Stimulated activated CD8-positive, alpha-beta memory T cell treated with anti-CD3 and anti-CD28 coated beads, Interleukin-7, amount 100 ng/mL, for 4 hours (primary cell): ENCODE data around the gene SLC6A9.

ENCODE experiments used
- DNase-seq, 2 donors: peaks; one replicate each; pipeline ENCODE4 v3.0.0-alpha.2; 2020; ENCODE audit warnings: low read depth in 2 of 2

SLC6A9 gene

DNA sequence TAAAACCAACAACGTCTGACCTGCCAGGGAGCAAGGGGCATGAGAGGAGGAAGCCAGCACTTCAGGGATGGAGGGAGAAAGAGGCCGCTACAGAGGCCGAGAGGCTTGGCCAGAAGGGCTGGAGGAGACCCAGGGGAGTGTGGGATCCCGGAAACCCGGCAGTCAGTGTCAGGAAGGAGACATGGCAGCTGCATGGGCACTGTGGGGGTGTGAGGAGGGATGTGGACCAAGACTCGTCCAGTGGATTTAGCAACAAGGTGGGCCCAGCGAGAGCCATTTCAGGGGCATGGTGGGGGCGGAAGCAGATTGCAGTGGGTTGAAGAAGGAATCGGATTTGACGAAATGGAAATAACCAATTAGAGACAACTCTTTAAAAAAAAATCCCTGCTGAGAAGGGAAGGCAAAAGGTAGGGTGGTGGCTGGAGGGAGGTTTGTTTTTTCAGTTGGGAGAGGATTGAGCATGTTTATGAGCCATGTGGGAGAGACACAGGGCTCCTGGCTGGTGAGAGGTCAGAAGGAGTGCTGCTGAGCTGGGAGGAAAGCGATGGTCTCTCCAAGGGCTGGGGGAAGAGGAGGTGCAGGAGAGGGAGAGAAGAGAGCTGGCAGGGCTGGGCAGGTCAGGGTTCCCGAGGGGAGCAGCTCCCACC, 47.9 kb downstream of the SLC6A9 start:
- DNase-seq: no peak

DNA sequence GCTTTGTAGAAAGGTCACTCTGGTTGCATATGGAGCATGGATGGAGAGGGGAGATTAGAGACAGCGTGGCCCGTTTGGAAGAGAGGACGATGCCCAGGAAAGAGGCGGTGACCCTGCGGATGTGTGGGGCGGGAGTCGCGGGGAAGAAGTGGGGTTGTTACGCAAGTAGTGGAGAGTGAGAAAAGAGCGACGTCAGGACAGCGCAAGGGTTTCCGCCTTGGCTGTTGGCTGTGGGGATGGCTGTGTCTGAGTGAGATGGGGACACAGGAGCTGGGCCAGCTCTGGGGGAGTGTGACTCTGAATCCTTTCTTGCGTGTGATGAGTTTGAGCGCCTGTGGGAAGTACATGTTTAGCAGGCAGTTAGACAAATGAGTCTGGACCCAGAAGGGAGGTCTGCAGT, 48.5 kb downstream of the SLC6A9 start:
- DNase-seq: no peak

DNA sequence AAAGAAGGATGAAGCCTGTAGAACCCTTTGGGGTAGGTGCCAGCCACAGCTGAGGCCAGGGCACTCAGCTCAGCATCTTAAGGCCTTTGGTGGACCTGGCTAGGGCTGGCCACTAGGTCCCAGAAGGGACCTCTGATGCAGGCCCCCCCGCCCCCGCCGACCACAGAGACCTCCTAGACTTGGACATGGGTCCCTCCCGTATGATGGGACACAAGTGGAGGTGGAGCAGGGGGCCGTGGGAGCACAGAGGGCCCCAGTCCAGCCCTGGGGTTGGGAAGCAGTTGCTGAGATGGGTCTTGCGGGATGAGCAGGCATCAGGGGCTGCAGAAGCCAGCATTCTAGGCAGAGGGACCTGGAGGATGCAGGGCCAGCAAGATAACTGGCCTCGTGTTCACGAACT, 49.0 kb downstream of the SLC6A9 start:
- DNase-seq: no peak

DNA sequence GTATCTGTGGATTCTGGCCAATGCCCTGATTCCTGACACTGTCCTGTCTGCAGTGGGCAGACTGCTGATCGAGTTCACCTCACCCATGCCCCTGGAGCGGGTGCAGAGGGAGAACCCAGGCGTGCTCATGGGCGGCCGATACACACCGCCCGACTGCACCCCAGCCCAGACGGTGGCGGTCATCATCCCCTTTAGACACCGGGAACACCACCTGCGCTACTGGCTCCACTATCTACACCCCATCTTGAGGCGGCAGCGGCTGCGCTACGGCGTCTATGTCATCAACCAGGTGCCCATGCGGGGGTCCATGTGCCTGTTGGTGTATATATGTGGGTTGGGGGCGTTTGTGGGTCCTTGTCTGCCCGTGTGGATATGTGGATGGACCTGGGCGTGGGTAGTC, 49.6 kb downstream of the SLC6A9 start:
- no peak for DNase-seq

- DNase-seq: no peak
These were observed 50.1 kb downstream of the SLC6A9 start for GRCh38 chr1:43981135-43981491.

- no peak for DNase-seq
These were observed 50.8 kb downstream of the SLC6A9 start for GRCh38 chr1:43980255-43981134.

GRCh38 chr1:43979528-43980254, 51.6 kb downstream of the SLC6A9 start:
- peak in 1 of 2 donors; percentile 26 for DNase-seq

GRCh38 chr1:43979261-43979527, 52.1 kb downstream of the SLC6A9 start:
- DNase-seq: no peak

DNA sequence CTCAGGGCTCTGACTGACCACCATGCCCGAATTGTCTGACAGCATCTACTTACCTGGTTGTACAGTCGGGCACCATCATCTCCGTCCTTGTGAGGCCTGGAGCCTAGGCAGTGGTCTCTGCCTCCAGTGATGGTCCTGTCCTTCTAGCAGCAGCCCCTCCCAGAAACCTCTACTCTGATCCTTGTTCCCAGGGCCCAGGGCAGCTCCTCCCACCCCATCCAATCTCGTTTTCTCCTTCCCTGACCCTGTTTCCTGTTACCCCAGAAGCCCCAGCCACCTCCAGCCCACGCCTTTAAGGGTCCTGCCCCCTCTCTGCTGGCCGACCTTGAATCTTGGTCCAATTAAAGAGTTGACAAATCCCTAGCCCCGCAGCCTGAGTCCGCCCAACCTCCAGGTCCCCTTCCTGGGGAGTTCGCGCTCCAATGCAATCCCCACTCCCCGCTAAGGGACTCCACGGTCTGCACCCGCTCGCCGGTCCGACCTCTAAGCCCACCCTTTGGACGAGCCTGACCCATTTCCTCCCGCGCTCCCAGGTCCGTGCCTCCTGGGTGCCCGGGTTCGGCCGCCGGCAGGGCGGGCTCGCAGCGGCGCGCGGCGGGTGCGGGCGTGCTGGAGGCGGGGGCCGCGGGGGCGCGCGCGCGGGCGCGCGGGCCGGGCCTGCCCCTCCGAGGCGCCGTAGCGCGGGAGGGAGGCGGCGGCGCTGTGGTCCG, 52.6 kb downstream of the SLC6A9 start, which contains the start of gene B4GALT2:
B4GALT2 (plus strand) TSS at position 660 of the 710 bp plus-strand sequence. CDS start 1,951 bp downstream, outside the sequence.
- peak in 1 of 2 donors; percentile 34 for DNase-seq

DNA sequence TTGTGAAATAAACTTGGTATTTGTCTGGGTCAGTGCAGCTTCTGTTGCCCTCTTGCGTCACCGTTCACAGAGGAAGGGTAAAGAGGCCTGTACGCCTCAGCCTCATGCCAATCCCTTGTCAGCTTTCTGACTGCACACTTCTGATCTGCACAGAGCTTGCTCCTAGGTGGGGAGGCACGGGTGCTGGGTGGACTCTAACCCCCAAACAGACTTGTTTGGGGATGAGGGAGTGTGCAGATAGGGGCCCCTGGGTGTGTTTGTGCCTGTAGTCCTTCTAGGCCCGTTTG, 53.1 kb downstream of the SLC6A9 start:
- no peak for DNase-seq

GRCh38 chr1:43977376-43978263, 53.6 kb downstream of the SLC6A9 start:
- DNase-seq: no peak

DNA sequence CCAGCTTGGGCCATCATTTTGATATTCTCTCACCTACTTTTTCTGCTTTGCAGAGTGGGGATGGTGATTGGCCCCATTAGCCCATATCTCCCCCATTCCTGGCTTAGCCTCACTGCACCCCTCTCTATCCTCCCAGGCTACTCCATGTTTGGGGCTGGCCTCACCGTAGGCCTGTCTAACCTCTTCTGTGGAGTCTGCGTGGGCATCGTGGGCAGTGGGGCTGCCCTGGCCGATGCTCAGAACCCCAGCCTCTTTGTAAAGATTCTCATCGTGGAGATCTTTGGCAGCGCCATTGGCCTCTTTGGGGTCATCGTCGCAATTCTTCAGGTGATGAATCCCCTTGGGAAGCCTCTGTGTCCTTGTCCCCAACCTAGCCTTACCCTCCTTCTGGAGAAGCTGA, 54.4 kb downstream of the SLC6A9 start:
- no peak for DNase-seq

- DNase-seq: no peak
These were observed 55.2 kb downstream of the SLC6A9 start for GRCh38 chr1:43976045-43976444.

- DNase-seq: no peak
These were observed 55.9 kb downstream of the SLC6A9 start for GRCh38 chr1:43975249-43975961.

- peak; percentile 87 to 93 for DNase-seq
These were observed 56.6 kb downstream of the SLC6A9 start, which contains the start of gene ATP6V0B for GRCh38 chr1:43974443-43975248. ATP6V0B (plus strand) TSS chr1:43974960; CDS start chr1:43975041, 81 bp downstream.

DNA sequence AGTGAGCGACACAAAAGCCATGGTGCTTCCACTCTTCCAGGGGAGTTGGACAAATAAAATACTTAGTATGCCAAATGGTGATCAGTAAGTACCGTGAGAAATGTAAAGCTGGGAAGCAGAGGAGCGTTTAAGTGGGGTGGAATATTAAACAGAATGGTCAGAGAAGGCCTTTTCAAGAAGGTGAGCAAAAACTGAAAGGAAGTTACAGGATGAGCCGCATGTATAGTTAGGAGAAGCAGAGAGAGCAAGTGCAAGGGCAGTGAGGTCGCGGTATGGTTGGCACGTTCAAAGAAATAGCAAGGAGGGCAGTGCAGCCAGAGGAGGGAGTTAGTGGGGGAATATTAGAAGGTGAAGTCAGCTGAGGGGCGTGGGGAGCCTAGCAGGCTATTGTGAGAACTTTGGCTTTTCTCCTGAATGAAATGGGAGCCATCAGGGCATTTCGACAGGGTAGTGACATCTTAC, 57.2 kb downstream of the SLC6A9 start:
- DNase-seq: no peak

GRCh38 chr1:43971336-43971980, 59.8 kb downstream of the SLC6A9 start:
- DNase-seq: no peak

DNA sequence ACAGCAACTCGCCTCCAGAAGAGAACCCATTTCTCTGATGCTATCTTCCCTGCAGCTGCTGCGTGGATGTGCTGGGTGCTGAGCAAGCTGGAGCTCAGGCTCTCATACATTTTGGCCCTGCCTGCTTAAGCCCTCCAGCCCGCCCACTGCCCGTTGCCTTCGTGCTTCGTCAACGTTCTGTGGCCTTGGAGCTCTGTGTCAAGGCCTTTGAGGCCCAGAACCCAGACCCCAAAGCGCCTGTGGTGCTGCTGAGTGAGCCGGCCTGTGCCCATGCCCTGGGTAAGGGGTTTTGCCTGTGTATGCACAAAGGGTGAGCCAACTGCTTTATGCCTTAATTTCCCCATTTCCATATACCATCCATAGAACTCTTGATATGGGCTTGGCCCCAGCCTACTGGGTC, 60.4 kb downstream of the SLC6A9 start:
- DNase-seq: no peak

DNA sequence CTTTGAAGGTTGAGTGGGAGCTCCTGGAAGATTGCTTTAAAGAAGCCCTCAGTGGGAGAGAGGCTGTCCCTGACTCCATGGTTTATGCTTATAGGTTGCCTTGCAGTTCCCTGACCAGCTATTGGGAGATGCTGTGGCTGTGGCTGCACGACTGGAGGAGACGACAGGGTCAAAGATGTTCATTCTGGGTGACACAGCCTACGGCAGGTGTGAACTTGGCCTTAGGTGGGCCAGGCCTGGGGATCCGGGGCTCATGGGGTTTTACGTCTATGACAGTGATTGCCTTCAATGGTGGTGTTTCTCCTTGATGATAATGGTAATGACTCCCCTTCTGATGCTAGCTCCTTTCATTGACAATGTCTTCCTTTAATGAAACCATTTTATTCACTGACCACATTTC, 60.8 kb downstream of the SLC6A9 start:
- DNase-seq: no peak
